OCI-LY7 (cell line): ENCODE measurements around the gene SLC25A30. TPM values are rescaled to one million over a fixed set of nuclear protein-coding genes. Genes with fewer than 3 reads are reported as not detected.

Experiments used
- BruUV-seq: library from RNA; stranded (reverse); fragments of 400-500 nt; replicated peaks from 2 replicates; lab custom pipeline; 2021; lab: Mats Ljungman, UMichigan
- CTCF ChIA-PET: fragments of 300-600 bp; sonication (Branson Sonifier 250); formaldehyde crosslinking; loops from one replicate; lab custom pipeline; 2022; ENCODE audit warnings: antibody characterized with exemption; ENCODE audit not compliant: unreplicated experiment; lab: Charles Lee
- POLR2A ChIA-PET: fragments of 300-600 bp; sonication (Branson Sonifier 250); formaldehyde crosslinking; loops from one replicate; lab custom pipeline; 2022; ENCODE audit warnings: antibody characterized with exemption; lab: Charles Lee
- DNase-seq: peaks from one replicate; pipeline ENCODE4 v3.0.0-alpha.2; 2015; ENCODE audit warnings: low spot score
- H2AFZ ChIP-seq: fragments of 200-600 bp; sonication (generic), shearing (Covaris generic); 2 replicates; pipeline ENCODE4 v1.6.1; 2014; ENCODE audit warnings: mild to moderate bottlenecking, antibody characterized with exemption, low read length, moderate library complexity
- H3K27ac ChIP-seq: fragments of 200-600 bp; sonication (generic); 2 replicates; pipeline ENCODE4 v1.5.1; 2014; ENCODE audit warnings: mixed run types, low read depth, mild to moderate bottlenecking, moderate library complexity, low read length, inconsistent platforms; ENCODE audit not compliant: poor library complexity, severe bottlenecking
- H3K36me3 ChIP-seq: fragments of 200-600 bp; sonication (generic); 2 replicates; pipeline ENCODE4 v1.6.1; 2014; ENCODE audit warnings: mild to moderate bottlenecking, antibody characterized with exemption, low read length, moderate library complexity, mixed read lengths; ENCODE audit not compliant: insufficient read depth
- H3K4me1 ChIP-seq: fragments of 200-600 bp; sonication (generic); 2 replicates; pipeline ENCODE4 v1.5.1; 2014; ENCODE audit warnings: mild to moderate bottlenecking, low read length; ENCODE audit not compliant: insufficient read depth, poor library complexity, severe bottlenecking
- H3K4me2 ChIP-seq: fragments of 200-600 bp; sonication (generic); 2 replicates; pipeline ENCODE4 v1.6.1; 2014; ENCODE audit warnings: mild to moderate bottlenecking, low read length
- H3K4me3 ChIP-seq: fragments of 200-600 bp; sonication (generic); 2 replicates; pipeline ENCODE4 v1.5.1; 2014; ENCODE audit warnings: mild to moderate bottlenecking, low read depth, low read length; ENCODE audit not compliant: poor library complexity, severe bottlenecking
- H3K79me2 ChIP-seq: fragments of 200-600 bp; sonication (generic); 2 replicates; pipeline ENCODE4 v1.6.1; 2016; ENCODE audit warnings: low read depth, mild to moderate bottlenecking, low read length, moderate library complexity, mixed read lengths; ENCODE audit not compliant: insufficient read depth
- H3K9me2 ChIP-seq: fragments of 200-600 bp; sonication (generic); 2 replicates; pipeline ENCODE4 v1.6.1; 2016; ENCODE audit warnings: mild to moderate bottlenecking, low read length, mixed read lengths; ENCODE audit not compliant: insufficient read depth
- H3K9me3 ChIP-seq: fragments of 200-600 bp; sonication (generic); 2 replicates; pipeline ENCODE4 v1.6.1; 2014; ENCODE audit warnings: mild to moderate bottlenecking, mixed run types, low read length, mixed read lengths
- H4K20me1 ChIP-seq: fragments of 200-600 bp; sonication (generic); 2 replicates; pipeline ENCODE4 v1.6.1; 2014; ENCODE audit warnings: mild to moderate bottlenecking, antibody characterized with exemption, low read length, moderate library complexity, mixed read lengths; ENCODE audit not compliant: insufficient read depth
- CTCF ChIP-seq: fragments of 200-600 bp; sonication (generic); conservative IDR thresholded peaks from 2 replicates; pipeline ENCODE4 v1.5.1; 2014; ENCODE audit warnings: mild to moderate bottlenecking, antibody characterized with exemption, low read length, moderate library complexity, mixed read lengths
- EZH2phosphoT487 ChIP-seq: fragments of 200-600 bp; sonication (generic); IDR thresholded peaks from 2 replicates; pipeline ENCODE4 v1.6.1; 2018; ENCODE audit warnings: low read depth, borderline replicate concordance, mild to moderate bottlenecking, mixed run types, antibody characterized with exemption, low read length, moderate library complexity, mixed read lengths
- intact Hi-C: fragments of 100-400 bp; cut with micrococcal nuclease; formaldehyde crosslinking; loops from one replicate; pipeline ENCODE4 v1.10.0; 2022; ENCODE audit not compliant: unreplicated experiment
- total RNA-seq, 2 experiments: library from RNA; depleted of rRNA in 1 of 2; stranded (reverse); fragments of >200 nt in 1 of 2; shearing (Covaris generic) in 1 of 2; gene quantifications; 2 replicates each; pipeline ENCODE4 v1.2.3, GENCODE V29; 2014 to 2022

Gene SLC25A30
- total RNA-seq, 2 experiments from 2014 or later = 0.78 to 1.5 TPM

GRCh38 chr13:45445053-45445452, 26.9 kb upstream of the SLC25A30 start:
- intact Hi-C loops = no loop called here
- no peak for TF ChIP-seq EZH2phosphoT487
- TF ChIP-seq CTCF = no peak
- H3K4me2 ChIP-seq = no peak overlapping the region
- no peak for DNase-seq
- peaks cover 8% of the 10 kb centered on the region for H3K4me1 ChIP-seq
- no peaks in the 10 kb centered on the region for H3K9me2 ChIP-seq
- H3K4me3 ChIP-seq = no peak overlapping the region
- BruUV-seq = no TSS peak
- no peaks in the 10 kb centered on the region for H3K79me2 ChIP-seq
- no peak overlapping the region for H3K27ac ChIP-seq
- no peaks in the 10 kb centered on the region for H3K9me3 ChIP-seq
- H4K20me1 ChIP-seq = no peaks in the 10 kb centered on the region
- POLR2A ChIA-PET = interaction anchor here (0.6 kb wide), 1 partner anchor 133 kb away, joined by 6 read pairs; no protein-coding TSS in a partner anchor
- CTCF ChIA-PET = no interaction called here
- H2AFZ ChIP-seq = no peak overlapping the region
- H3K36me3 ChIP-seq = no peaks in the 10 kb centered on the region

GRCh38 chr13:45441633-45442032, 23.5 kb upstream of the SLC25A30 start:
- no peak for DNase-seq
- intact Hi-C loops = no loop called here

More at GRCh38 chr13:45441633-45442032, 23.5 kb upstream of the SLC25A30 start:
- Histone ChIP-seq H4K20me1 (no peaks in the 10 kb centered on the region), H3K27ac (no peak overlapping the region), H3K9me3 (no peaks in the 10 kb centered on the region), H3K4me2 (peak overlapping the region; percentile 32; the same call in 1 of the 2 replicates), H3K36me3 (no peaks in the 10 kb centered on the region), H3K4me1 (peaks cover 8% of the 10 kb centered on the region), H3K79me2 (no peaks in the 10 kb centered on the region), H2AFZ (0 out of 2 replicates have a peak overlapping the region, but pooled peaks have one; percentile 5), H3K9me2 (no peaks in the 10 kb centered on the region), H3K4me3 (no peak overlapping the region)
- BruUV-seq = no TSS peak
- TF ChIP-seq CTCF = 0 out of 2 replicates have a peak, but pooled peaks have one; percentile 29
- TF ChIP-seq EZH2phosphoT487 = no peak
- CTCF ChIA-PET = no interaction called here
- POLR2A ChIA-PET = interaction anchor here (0.7 kb wide), 1 partner anchor 763 kb away, joined by 4 read pairs; no protein-coding TSS in a partner anchor
